ENCODE results near the gene GRAMD4.

The GRAMD4 gene

DNA sequence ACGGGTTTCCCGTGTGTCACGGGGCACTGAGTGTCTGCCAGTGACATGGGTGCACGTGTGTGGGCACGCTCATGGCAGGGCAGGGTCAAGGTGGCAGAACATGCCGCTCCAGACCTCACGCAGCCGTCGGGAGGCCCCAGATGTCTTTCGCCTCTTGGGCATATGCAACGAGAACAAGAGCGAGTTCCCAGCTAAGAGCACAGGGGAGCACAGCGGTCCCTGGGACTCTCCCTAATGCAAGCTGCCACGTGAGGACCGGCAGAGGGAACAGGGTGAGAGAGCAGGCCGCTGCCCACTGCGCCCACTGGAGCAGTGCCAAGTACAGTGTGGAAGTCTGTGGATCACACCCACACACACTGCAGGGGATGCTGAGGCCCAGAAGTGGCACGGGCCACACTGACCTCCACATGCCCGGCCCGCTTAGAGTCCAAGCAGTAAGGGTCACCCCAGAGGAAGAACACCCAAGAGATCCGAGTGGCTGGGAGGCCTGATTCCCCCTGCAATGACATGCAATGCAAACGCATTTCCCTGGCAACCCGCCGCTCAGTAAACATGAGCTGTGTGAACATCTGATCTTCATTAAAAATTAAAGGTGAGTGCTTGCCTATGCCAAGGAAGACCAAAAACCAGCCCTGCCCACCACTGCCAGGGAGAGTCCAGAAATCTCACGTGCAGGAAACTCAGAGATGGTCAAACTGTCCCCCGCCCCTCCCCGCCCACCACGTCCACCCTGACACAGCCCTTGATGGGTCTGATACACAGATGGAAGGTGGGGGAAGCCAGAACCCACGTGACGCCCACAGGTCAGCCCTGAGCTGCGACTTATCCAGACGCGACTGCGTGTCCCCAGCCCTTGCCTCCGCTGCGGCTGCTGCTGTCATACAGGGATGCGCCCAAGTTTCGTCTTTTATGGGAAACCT lies 106.1 kb downstream of the GRAMD4 start:
- DNase-seq (ENCODE audit: low spot score), result no peak
- in situ Hi-C loops (cut with MboI; ENCODE audit: low pct_unique_long_range_greater_than_20kb, low sequenced_read_pairs, unreplicated experiment), result no loop called here
- no peak for TF ChIP-seq CTCF (IDR thresholded peaks at IDR 0.05; ENCODE audit: extremely low read depth, insufficient read depth, missing control alignments)

GRCh38 chr22:46726986-46727317 lies 106.8 kb downstream of the GRAMD4 start:
- no peak for TF ChIP-seq CTCF (IDR thresholded peaks at IDR 0.05; ENCODE audit: extremely low read depth, insufficient read depth, missing control alignments)
- DNase-seq (ENCODE audit: low spot score), result peak; percentile 60
- in situ Hi-C loops (cut with MboI; ENCODE audit: low pct_unique_long_range_greater_than_20kb, low sequenced_read_pairs, unreplicated experiment), result no loop called here

DNA sequence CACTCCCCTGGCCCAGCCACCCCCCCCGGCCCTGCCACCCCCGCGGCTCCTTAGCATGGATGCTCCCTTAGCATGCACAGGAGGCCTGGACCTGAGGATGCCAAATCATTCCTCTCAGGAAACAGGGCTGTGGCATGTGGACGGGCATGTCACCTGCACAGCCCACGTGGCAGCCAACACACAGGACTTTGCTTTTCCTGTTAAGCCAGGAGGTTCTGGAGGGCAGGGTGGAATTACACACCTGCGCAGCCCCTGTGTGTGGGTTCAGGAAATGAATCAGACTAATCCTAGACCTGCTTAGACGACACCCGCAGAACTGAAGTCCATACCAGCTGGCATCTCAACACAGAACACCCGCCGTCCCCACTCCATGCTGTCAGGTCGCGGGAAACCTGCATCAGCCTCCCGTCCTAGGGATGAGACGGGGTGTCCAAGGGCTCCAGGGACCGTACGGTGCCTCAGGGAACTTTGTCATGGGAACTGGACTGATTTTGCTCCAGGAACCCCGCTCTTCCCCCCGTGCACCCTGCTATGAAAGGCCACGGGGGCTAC lies 107.7 kb downstream of the GRAMD4 start:
- no peak for DNase-seq (ENCODE audit: low spot score)
- no peak for TF ChIP-seq CTCF (IDR thresholded peaks at IDR 0.05; ENCODE audit: extremely low read depth, insufficient read depth, missing control alignments)
- in situ Hi-C loops (cut with MboI; ENCODE audit: low pct_unique_long_range_greater_than_20kb, low sequenced_read_pairs, unreplicated experiment), result no loop called here

GRCh38 chr22:46728470-46728869 lies 108.3 kb downstream of the GRAMD4 start:
- in situ Hi-C loops (cut with MboI; ENCODE audit: low pct_unique_long_range_greater_than_20kb, low sequenced_read_pairs, unreplicated experiment), result no loop called here
- no peak for TF ChIP-seq CTCF (IDR thresholded peaks at IDR 0.05; ENCODE audit: extremely low read depth, insufficient read depth, missing control alignments)
- no peak for DNase-seq (ENCODE audit: low spot score)

All from GM13977 (cell line).